Fibroblast of lung (primary cell): ENCODE data around the gene COL9A1. TPM values are rescaled to one million over a fixed set of nuclear protein-coding genes. Genes with fewer than 3 reads are reported as not detected.

Source experiments
- DNase-seq, 2 donors: peaks; one replicate each; pipeline versions ENCODE4 v3.0.0 to v3.0.0-alpha.2; 2010; ENCODE audit warnings: low read depth in 2 of 2
- H2AFZ ChIP-seq: 2 replicates; pipeline ENCODE4 v1.5.1; 2012; ENCODE audit warnings: low read length, control low read depth, inconsistent platforms
- H3K27ac ChIP-seq: 2 replicates; pipeline ENCODE4 v1.5.1; 2011; ENCODE audit warnings: low read length, control low read depth; ENCODE audit not compliant: insufficient read depth
- H3K27me3 ChIP-seq: 2 replicates; pipeline ENCODE4 v1.5.1; 2011; ENCODE audit warnings: mild to moderate bottlenecking, low read length; ENCODE audit not compliant: control insufficient read depth, insufficient read depth
- H3K36me3 ChIP-seq: 2 replicates; pipeline ENCODE4 v1.5.1; 2011; ENCODE audit warnings: low read length; ENCODE audit not compliant: control insufficient read depth, insufficient read depth
- H3K4me1 ChIP-seq: 2 replicates; pipeline ENCODE4 v1.5.1; 2011; ENCODE audit warnings: low read length; ENCODE audit not compliant: control insufficient read depth, insufficient read depth; ENCODE audit errors: extremely low read depth
- H3K4me2 ChIP-seq: 2 replicates; pipeline ENCODE4 v1.5.1; 2011; ENCODE audit warnings: low read length, control low read depth; ENCODE audit not compliant: insufficient read depth; ENCODE audit errors: extremely low read depth
- H3K4me3 ChIP-seq, 4 experiments: fragments of 200-600 bp in 1 of 4; sonication (generic) in 1 of 4; replicated peaks in 1 of 4; 2 replicates each; pipeline ENCODE4 v1.5.1; 2011 to 2016; ENCODE audit warnings: low read length in 4 of 4, low read depth in 3 of 4, mild to moderate bottlenecking in 3 of 4, control low read depth in 2 of 4, inconsistent platforms in 1 of 4, mixed read lengths in 1 of 4; ENCODE audit not compliant: insufficient read depth in 1 of 4; ENCODE audit errors: control extremely low read depth in 1 of 4
- H3K79me2 ChIP-seq: 2 replicates; pipeline ENCODE4 v1.5.1; 2012; ENCODE audit warnings: mild to moderate bottlenecking, low read length, inconsistent platforms; ENCODE audit not compliant: control insufficient read depth, insufficient read depth
- H3K9ac ChIP-seq: 2 replicates; pipeline ENCODE4 v1.5.1; 2011; ENCODE audit warnings: mild to moderate bottlenecking, low read length, control low read depth; ENCODE audit not compliant: insufficient read depth
- H3K9me3 ChIP-seq: 2 replicates; pipeline ENCODE4 v1.5.1; 2012; ENCODE audit warnings: low read depth, low read length; ENCODE audit not compliant: control insufficient read depth, insufficient read depth
- H4K20me1 ChIP-seq: 2 replicates; pipeline ENCODE4 v1.5.1; 2011; ENCODE audit warnings: low read length; ENCODE audit not compliant: control insufficient read depth, insufficient read depth; ENCODE audit errors: extremely low read depth
- EZH2 ChIP-seq: IDR thresholded peaks from 2 replicates; pipeline ENCODE4 v1.5.1; 2012; ENCODE audit warnings: low read length, control low read depth, mild to moderate bottlenecking; ENCODE audit errors: missing control alignments
- polyA plus RNA-seq, 2 donors: library from polyadenylated mRNA; depleted of rRNA in 1 of 2; stranded (reverse) in 1 of 2; unstranded in 1 of 2; fragments of >200 nt; gene quantifications; 2 replicates each; pipeline ENCODE4 v1.2.1, GENCODE V29; 2011 to 2012; ENCODE audit warnings: missing spikeins in 1 of 2
- total RNA-seq: library from RNA; depleted of rRNA; stranded (reverse); fragments of >200 nt; gene quantifications from 2 replicates; pipeline ENCODE4 v1.2.1, GENCODE V29; 2014
- TF ChIP-seq, protein P1 (sequence below), 2 donors: IDR thresholded peaks in 1 of 2; conservative IDR thresholded peaks in 1 of 2; 1 replicate in 1 of 2; 2 replicates in 1 of 2; pipeline ENCODE4 v1.5.1; 2011 to 2012; ENCODE audit warnings: low read length in 2 of 2, control low read depth in 1 of 2, inconsistent platforms in 1 of 2, low read depth in 1 of 2, mild to moderate bottlenecking in 1 of 2

Gene COL9A1
- total and polyA plus RNA-seq, 2 donors (not counting 1 experiment from before 2014, with no cell fraction given) = not detected

DNA sequence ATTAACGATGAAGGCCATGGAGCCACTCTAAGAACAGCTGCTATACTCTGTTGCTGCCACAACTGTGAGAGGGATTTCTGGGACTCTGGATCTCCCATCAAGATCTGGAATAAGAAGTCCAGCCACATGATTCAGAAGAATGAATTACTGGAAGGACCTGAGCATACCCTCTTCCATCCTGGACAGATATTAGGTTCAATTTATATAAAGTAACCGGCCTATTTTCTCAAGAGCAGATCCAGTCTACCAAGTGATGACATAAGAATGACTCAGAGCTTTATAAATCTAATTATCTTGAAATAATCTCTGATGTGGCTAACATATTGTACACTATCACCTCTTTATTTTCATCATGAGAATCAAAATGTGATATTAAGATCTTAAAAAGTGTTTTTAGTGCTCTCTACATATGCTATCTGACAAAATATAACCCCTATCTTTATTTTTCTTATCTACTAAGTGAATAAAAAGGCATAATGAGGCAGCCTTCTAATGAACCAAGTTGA, 45.1 kb downstream of the COL9A1 start:
- Histone ChIP-seq H3K9ac (no peak overlapping the region), H3K4me1 (no peaks in the 10 kb centered on the region), H3K4me2 (no peak overlapping the region), H4K20me1 (no peaks in the 10 kb centered on the region), H3K79me2 (no peaks in the 10 kb centered on the region), H3K4me3 (no peak overlapping the region), H2AFZ (no peak overlapping the region), H3K36me3 (no peaks in the 10 kb centered on the region), H3K27me3 (no peaks in the 10 kb centered on the region), H3K27ac (no peak overlapping the region), H3K9me3 (no peaks in the 10 kb centered on the region)
- DNase-seq = no peak
- TF ChIP-seq, protein P1, sequence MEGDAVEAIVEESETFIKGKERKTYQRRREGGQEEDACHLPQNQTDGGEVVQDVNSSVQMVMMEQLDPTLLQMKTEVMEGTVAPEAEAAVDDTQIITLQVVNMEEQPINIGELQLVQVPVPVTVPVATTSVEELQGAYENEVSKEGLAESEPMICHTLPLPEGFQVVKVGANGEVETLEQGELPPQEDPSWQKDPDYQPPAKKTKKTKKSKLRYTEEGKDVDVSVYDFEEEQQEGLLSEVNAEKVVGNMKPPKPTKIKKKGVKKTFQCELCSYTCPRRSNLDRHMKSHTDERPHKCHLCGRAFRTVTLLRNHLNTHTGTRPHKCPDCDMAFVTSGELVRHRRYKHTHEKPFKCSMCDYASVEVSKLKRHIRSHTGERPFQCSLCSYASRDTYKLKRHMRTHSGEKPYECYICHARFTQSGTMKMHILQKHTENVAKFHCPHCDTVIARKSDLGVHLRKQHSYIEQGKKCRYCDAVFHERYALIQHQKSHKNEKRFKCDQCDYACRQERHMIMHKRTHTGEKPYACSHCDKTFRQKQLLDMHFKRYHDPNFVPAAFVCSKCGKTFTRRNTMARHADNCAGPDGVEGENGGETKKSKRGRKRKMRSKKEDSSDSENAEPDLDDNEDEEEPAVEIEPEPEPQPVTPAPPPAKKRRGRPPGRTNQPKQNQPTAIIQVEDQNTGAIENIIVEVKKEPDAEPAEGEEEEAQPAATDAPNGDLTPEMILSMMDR (conservative IDR thresholded peaks at IDR 0.05 in 1 of 2, IDR thresholded peaks at IDR 0.05 in 1 of 2; ENCODE audit: low read depth in 1 of 2, low read length in 2 of 2) = no peak
- TF ChIP-seq EZH2 = no peak

DNA sequence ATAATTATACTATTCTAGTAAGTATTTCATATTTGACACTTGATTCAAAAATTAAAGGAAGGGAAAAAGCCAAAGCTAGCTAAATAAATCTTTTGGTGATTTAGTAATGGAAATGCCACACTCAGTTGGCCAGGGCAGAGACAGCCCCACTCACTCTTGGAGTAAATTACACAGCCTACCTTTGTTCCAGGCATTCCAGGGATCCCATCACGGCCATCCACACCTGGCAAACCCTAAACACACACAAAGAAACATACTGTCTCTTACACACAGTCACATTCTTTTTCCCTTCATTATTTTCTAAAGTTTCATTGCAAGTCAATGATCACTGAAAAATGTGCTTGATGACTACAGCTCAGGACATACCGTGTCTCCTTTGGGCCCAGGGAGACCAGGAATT, 48.1 kb downstream of the COL9A1 start:
- Histone ChIP-seq H3K27ac (no peak overlapping the region), H4K20me1 (no peaks in the 10 kb centered on the region), H3K4me2 (no peak overlapping the region), H3K36me3 (no peaks in the 10 kb centered on the region), H3K9me3 (no peaks in the 10 kb centered on the region), H2AFZ (no peak overlapping the region), H3K4me1 (no peaks in the 10 kb centered on the region), H3K4me3 (no peak overlapping the region), H3K9ac (no peak overlapping the region), H3K79me2 (no peaks in the 10 kb centered on the region), H3K27me3 (no peaks in the 10 kb centered on the region)
- no peak for DNase-seq
- TF ChIP-seq EZH2 = no peak
- TF ChIP-seq, protein P1 (conservative IDR thresholded peaks at IDR 0.05 in 1 of 2, IDR thresholded peaks at IDR 0.05 in 1 of 2; ENCODE audit: low read depth in 1 of 2, low read length in 2 of 2) = no peak

GRCh38 chr6:70253923-70254322, 49.0 kb downstream of the COL9A1 start:
- no peak overlapping the region for H3K4me3 ChIP-seq
- H3K79me2 ChIP-seq = no peaks in the 10 kb centered on the region
- no peak overlapping the region for H3K27ac ChIP-seq
- H3K4me1 ChIP-seq = no peaks in the 10 kb centered on the region
- no peak for TF ChIP-seq EZH2
- TF ChIP-seq, protein P1 (conservative IDR thresholded peaks at IDR 0.05 in 1 of 2, IDR thresholded peaks at IDR 0.05 in 1 of 2; ENCODE audit: low read depth in 1 of 2, low read length in 2 of 2) = no peak
- no peak for DNase-seq
- H3K9ac ChIP-seq = no peak overlapping the region
- H3K9me3 ChIP-seq = no peaks in the 10 kb centered on the region
- no peak overlapping the region for H2AFZ ChIP-seq
- no peaks in the 10 kb centered on the region for H3K27me3 ChIP-seq
- no peak overlapping the region for H3K4me2 ChIP-seq
- H4K20me1 ChIP-seq = no peaks in the 10 kb centered on the region
- H3K36me3 ChIP-seq = no peaks in the 10 kb centered on the region
